GM18511 (cell line): Measurements from ENCODE around the gene MTHFS.
"Not testable (repeated sequence)": the region's sequence is repeated elsewhere in the genome, so short reads cannot be mapped to it uniquely, and the experiment has no call there.

ENCODE experiments used
- ATAC-seq: cut with Tn5 transposase; IDR thresholded peaks from one replicate; pipeline ENCODE4 v1.9.1; 2021; ENCODE audit warnings: mild to moderate bottlenecking, moderate library complexity; ENCODE audit not compliant: unreplicated experiment

MTHFS gene

DNA sequence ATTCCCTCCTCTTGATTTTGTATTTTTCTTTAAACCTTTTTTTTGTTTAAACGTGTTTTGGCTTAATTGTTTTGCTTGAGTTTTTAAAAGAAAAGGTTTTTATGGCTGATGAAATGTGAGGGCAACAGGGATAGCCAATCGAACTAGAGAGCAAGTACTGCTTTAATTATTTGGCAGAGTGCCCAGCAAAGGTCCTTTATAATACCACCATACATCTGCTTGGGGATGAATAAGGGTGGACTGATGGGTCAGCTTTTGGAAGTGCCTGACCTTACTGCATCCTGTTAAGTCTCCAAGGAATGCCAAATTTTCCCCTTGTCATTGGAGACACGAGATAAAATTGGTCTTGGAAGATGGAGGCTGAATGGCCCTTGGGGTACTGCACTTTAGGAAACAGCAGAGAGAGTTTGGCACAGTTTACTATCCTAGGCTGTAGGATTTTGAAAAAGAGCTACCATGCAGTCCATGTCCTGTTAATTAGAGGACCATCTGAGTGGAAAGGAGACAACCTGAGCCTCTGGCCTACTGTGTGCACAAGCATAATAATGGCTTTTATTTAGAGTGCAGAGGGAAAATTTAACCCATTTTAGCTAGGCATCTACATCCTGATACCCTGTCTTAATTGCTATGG, 19.8 kb upstream of the MTHFS start:
- ATAC-seq = no peak

DNA sequence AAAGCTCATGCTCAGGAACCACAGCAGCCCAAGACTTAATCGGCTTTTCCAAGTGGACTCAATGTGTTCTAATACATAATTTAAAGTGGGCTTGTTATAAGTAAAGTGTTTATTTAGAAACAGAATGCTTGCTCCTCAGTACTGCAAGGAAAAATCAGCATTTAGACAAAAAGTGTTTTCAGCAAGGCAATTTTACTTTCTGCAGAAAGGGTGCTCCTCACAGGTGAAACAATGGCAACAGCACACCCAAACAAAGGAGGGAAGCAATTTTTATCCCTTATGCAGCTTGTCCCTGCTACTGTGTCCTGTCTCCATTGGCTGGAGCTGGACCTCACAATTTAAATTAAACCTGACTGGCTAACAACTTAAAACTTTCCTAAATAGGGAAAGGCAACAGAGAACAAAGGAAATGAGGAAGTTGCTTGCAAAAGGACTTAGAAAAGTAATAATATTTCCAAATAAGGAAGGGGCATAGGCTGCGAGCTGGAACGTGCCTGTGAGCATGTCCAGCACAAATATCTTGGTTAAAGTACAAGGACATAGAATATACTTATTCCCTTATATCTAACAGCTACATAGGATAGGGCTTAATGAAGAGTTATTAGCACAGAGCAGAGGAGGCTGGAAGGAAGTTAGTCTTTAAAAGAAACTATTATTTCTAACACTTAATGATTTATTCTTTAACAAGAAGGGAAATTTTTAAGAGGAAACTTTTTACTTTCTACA, 19.1 kb upstream of the MTHFS start:
- not testable (repeated sequence) for ATAC-seq

DNA sequence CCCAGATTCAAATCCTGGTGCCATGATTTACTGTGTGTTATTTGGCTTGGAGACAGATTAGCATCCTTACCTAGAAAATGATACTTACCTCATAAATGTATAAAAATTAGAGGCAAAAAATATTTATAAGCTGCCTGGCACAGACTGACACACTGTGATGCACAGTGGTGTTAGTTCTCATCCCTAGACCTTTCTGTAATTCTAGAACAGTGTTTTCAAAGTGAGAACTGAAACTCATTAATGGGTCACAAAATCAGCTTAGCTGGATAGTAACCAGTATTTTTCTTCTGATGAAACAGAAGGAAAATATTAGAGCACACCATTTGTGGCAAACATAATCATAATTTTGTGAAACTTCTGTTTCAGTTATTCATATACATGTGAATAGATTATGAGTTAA, 17.9 kb upstream of the MTHFS start:
- no peak for ATAC-seq

GRCh38 chr15:79909556-79910335, 12.9 kb upstream of the MTHFS start:
- ATAC-seq = not testable (repeated sequence)

DNA sequence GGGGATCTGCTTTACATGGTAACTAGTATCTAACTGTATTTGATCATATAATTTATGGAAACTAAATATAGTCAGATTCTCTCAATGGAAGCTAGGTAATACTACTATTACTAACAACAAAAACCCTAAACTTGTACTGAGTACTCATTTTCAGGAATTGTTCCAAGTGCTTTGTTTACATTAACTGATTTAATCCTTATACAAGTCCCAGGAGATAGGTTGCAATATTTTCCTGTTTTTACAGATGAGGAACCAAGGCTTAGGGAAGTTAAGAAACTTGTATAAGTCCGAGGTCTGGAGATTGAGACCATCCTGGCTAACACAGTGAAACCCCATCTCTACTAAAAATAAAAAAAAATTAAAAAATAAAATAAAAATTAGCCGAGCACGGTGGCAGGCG, 7.5 kb upstream of the MTHFS start:
- no peak for ATAC-seq

DNA sequence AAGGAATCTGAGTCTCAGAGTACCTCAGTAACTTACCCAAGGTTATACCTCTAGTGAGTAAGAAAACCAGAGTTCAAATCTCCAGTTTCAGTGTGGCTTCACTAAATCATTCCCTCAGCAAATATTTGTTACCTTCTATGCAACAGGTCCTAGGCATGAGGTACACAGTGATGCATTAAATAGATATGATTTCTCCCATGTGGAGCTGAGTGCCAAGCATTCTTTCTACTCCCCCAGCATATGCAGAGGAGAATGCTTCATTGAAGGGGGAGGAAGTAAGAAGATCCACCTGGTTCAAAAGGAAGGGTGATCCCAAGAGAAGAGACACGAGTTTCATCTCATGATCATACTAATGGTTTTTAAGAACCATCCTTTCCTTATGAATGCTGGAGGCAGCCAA, 6.8 kb upstream of the MTHFS start:
- no peak for ATAC-seq

- no peak for ATAC-seq
Measured at GRCh38 chr15:79903144-79903543, 6.3 kb upstream of the MTHFS start.

- ATAC-seq = peak; percentile 56
Measured at GRCh38 chr15:79901958-79902357, 5.1 kb upstream of the MTHFS start.

GRCh38 chr15:79900818-79901378, 4.1 kb upstream of the MTHFS start:
- ATAC-seq = not testable (repeated sequence)

DNA sequence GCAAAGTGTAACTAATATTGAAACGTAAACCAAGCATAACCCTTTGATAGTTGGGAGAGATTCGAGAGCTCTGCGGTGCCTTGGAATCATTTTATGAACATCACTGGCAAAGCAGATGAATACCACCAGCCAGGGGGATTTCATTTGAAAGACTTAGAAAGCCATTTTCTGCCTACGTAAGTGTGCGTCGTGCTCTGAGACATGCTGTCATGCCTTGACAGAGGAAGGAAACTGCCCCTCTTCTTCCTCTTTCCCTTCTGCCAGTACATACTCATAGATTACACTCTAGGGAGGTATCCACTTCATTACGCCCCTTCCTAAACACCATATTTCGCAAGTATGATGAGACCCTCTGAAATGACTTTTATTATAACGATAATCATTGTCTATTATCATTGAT, 3.3 kb upstream of the MTHFS start:
- ATAC-seq = no peak

GRCh38 chr15:79898786-79899185, 2.0 kb upstream of the MTHFS start:
- ATAC-seq = not testable (repeated sequence)

DNA sequence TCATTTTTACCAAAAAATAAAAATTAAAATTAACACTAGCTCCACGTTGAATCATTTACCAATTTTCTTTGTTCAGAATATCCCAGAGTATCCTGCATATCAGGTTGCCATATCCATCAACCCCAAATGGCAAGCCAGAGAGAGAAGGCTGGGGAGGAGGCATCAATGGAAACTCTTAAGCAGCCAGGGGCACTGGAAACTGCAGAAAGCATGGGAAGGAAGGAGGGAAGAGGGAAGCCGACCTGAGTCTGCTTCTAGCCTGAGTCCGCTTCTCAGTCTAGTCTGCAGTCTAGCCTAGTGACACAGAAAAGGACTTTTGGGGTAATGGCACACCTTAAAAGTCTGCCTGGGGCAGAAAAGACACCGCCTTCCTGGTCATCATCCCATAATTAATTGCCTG, 1.6 kb upstream of the MTHFS start:
- ATAC-seq = no peak

DNA sequence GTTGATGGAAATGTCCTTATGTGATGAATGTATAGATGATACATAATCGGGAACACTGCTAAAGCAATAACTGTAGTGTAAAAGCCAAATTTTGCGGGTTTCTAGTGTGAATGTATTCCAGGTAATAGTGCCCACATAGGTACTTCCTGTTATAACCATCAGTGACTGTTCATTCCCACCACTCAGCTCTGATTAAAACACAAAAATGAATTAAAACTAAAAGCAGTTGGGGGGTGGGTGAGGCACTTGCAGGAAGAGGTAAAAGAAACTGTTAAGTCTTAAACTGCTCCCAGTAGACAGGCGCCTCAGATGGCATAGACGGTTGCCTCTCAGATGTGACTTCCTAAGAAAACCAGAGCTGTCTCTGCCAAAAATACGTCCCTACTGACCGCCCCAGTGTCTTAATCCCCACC, 893 bp upstream of the MTHFS start:
- no peak for ATAC-seq

DNA sequence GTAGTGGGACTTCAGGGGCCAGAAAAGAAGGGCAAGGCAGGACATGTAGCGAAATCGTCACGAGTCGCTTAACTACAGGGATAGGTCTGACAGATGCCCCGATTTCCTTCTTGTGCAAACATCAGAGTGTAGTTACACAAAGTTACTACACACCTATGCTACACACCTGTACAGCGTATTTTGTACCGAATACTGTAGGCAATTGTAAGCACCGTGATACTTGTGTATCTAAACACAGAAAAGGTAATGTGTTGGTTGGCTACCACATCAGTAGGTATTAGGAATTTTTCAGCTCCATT, 515 bp upstream of the MTHFS start:
- ATAC-seq = no peak

DNA sequence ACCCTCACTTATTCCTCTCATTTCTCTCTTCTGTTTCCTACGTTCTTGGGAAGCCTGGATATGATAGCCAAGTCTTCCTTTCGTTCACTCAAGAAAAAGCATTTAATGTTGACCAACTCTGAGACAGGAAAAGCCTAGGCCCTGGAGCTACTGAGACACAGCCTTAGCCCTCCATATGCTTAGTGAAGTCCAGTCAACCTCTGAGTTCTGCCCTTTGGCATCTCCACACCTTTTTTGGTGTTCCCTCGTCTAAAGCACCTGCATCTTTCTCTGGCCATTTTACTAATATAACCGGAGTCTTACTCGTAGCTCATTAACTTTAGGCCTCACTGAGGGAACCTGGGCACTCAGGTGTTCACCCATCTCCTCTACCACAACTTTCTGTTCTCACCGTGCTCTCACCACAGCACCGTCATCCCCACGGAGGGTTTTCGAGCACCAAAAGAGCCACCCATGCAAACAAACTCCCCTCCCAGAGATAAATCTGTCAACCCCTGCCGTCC, 632 bp downstream of the MTHFS start:
- ATAC-seq = peak; percentile 49

- no peak for ATAC-seq
Measured at GRCh38 chr15:79887054-79887930, 9.5 kb downstream of the MTHFS start.

DNA sequence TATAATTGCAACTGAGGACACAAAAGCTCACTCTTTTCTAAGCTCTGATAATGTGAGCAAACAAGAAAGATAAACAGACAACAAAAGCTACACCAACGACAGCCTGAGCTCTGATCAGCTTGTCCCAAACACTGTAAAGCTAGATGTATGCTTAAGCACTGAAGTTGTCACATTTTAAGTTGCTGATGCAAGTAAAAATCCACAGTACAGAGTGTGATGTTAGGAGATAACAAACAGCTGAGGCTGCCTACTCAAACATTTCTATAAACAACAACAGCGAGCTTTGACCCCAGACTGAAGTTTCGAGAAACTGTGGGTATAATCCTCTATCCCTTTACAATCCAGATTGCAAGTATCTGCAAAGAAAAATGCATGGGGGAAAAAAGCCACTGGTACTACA, 10.7 kb downstream of the MTHFS start:
- ATAC-seq = no peak

DNA sequence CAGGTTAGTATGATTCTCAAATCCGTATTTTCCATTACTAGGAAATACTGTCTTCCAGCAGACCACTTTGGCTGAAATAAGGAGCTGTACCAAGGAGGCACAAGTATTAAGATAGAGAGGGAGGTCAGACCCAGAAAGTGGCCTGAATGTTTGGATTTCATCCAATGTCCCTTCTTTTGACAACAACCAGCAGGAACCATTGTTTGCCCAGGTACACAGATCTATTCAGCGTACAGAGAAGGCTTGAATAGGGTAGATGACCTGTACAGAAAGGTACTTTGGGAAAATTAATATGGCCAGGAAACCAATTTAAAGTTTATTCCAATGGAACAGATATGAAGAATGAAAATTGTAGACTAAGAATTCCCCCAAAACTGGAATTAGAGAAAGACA, 12.6 kb downstream of the MTHFS start:
- no peak for ATAC-seq

GRCh38 chr15:79883579-79884203, 13.1 kb downstream of the MTHFS start:
- ATAC-seq = no peak

DNA sequence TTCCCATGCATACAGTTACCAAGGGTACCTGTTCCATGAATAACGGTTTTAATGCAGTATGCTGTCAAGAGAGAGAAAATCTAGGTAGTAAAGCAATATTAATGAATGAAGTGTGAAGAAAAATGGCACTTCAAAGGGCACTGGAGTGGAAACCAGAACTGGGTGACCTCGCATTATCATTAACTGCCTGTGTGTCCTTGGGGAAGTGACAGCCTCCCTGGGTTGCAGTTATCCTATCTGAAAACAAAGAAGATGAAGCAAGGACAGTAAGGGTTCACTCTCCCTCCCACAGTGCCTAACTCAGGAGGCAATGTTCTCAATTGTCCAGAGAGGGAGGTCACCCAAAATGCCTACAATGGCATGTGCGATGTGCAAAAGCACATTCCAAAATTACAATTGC, 15.1 kb downstream of the MTHFS start:
- no peak for ATAC-seq
